SK-N-SH (cell line): ENCODE results near the gene TSHZ3. TPM values are rescaled to one million over a fixed set of nuclear protein-coding genes. Genes with fewer than 3 reads are reported as not detected.

ENCODE experiments used
- CTCF ChIA-PET: fragments of 300-600, 350-600 bp; formaldehyde crosslinking; extraction: SDS; loops from one replicate; lab custom pipeline; 2021; lab: Yijun Ruan, JAX
- POLR2A ChIA-PET: fragments of 350-600 bp; sonication (Branson Sonifier 250); formaldehyde crosslinking; extraction: SDS; loops from one replicate; lab custom pipeline; 2020; ENCODE audit warnings: antibody characterized with exemption, inconsistent platforms; lab: Yijun Ruan, JAX
- DNase-seq: peaks from one replicate; pipeline ENCODE4 v3.0.0; 2012
- H2AFZ ChIP-seq: fragments of 200-600 bp; sonication (generic); 2 replicates; pipeline ENCODE4 v1.8.1; 2016; ENCODE audit warnings: antibody characterized with exemption, mild to moderate bottlenecking, low read depth
- H3F3A ChIP-seq: fragments of 200-600 bp; sonication (generic); replicated peaks from 2 replicates; pipeline ENCODE3; 2016; ENCODE audit warnings: antibody characterized with exemption, mild to moderate bottlenecking; ENCODE audit not compliant: insufficient read depth
- H3K27ac ChIP-seq, 2 experiments: fragments of 200-500 bp in 1 of 2; fragments of 200-600 bp in 1 of 2; sonication (Bioruptor generic) in 1 of 2; sonication (generic), shearing (Covaris generic) in 1 of 2; 2 replicates each; pipeline versions ENCODE4 v1.5.1 to v1.6.1; 2014 to 2016; ENCODE audit warnings: low read depth in 2 of 2, inconsistent platforms in 1 of 2, low read length in 1 of 2, mild to moderate bottlenecking in 1 of 2, mixed read lengths in 1 of 2
- H3K27me3 ChIP-seq: fragments of 200-600 bp; sonication (generic), shearing (Covaris generic); 2 replicates; pipeline ENCODE4 v1.6.1; 2016; ENCODE audit warnings: mixed run types; ENCODE audit not compliant: insufficient read depth
- H3K36me3 ChIP-seq, 2 experiments: fragments of 200-500 bp in 1 of 2; fragments of 200-600 bp in 1 of 2; sonication (Bioruptor generic) in 1 of 2; sonication (generic) in 1 of 2; replicated peaks in 1 of 2; 2 replicates each; pipeline versions ENCODE3 to v1.5.1; 2014 to 2016; ENCODE audit warnings: low read length in 1 of 2, mild to moderate bottlenecking in 1 of 2; ENCODE audit not compliant: insufficient read depth in 2 of 2, control insufficient read depth in 1 of 2
- H3K4me1 ChIP-seq, 2 experiments: fragments of 200-500 bp in 1 of 2; fragments of 200-600 bp in 1 of 2; sonication (Bioruptor generic) in 1 of 2; sonication (generic), shearing (Covaris generic) in 1 of 2; 2 replicates each; pipeline versions ENCODE4 v1.5.1 to v1.6.1; 2014 to 2016; ENCODE audit warnings: low read depth in 1 of 2, low read length in 1 of 2, mixed run types in 1 of 2; ENCODE audit not compliant: insufficient read depth in 2 of 2, control insufficient read depth in 1 of 2
- H3K4me2 ChIP-seq: fragments of 200-600 bp; sonication (generic), shearing (Covaris generic); 2 replicates; pipeline ENCODE4 v1.6.1; 2017; ENCODE audit warnings: mixed run types
- H3K4me3 ChIP-seq, 2 experiments: fragments of 200-500 bp in 1 of 2; fragments of 200-600 bp in 1 of 2; sonication (Bioruptor generic) in 1 of 2; sonication (generic), shearing (Covaris generic) in 1 of 2; 2 replicates each; pipeline versions ENCODE4 v1.5.1 to v1.8.1; 2014 to 2016; ENCODE audit warnings: low read depth in 2 of 2, inconsistent platforms in 1 of 2, low read length in 1 of 2, mild to moderate bottlenecking in 1 of 2, mixed read lengths in 1 of 2, moderate library complexity in 1 of 2
- H3K79me2 ChIP-seq: fragments of 200-600 bp; sonication (generic); 2 replicates; pipeline ENCODE4 v1.8.1; 2017; ENCODE audit warnings: mild to moderate bottlenecking; ENCODE audit not compliant: insufficient read depth
- H3K9ac ChIP-seq: fragments of 200-600 bp; sonication (generic); 2 replicates; pipeline ENCODE4 v1.6.1; 2017; ENCODE audit warnings: mixed run types
- H3K9me2 ChIP-seq: fragments of 200-600 bp; sonication (generic); 2 replicates; pipeline ENCODE4 v1.6.1; 2017; ENCODE audit warnings: mixed run types
- H3K9me3 ChIP-seq: fragments of 200-600 bp; sonication (generic); 2 replicates; pipeline ENCODE4 v1.6.1; 2017; ENCODE audit warnings: mixed run types, mild to moderate bottlenecking, moderate library complexity
- H4K20me1 ChIP-seq: fragments of 200-600 bp; sonication (generic); 2 replicates; pipeline ENCODE4 v1.6.1; 2017; ENCODE audit warnings: mild to moderate bottlenecking, mixed run types; ENCODE audit not compliant: insufficient read depth
- CTCF ChIP-seq: fragments of 200-600 bp; sonication (generic); IDR thresholded peaks from 2 replicates; pipeline ENCODE4 v1.6.1; 2017; ENCODE audit warnings: antibody characterized with exemption, mild to moderate bottlenecking, moderate library complexity
- GATA2 ChIP-seq: sonication (generic); formaldehyde crosslinking; IDR thresholded peaks from 2 replicates; pipeline ENCODE4 v1.5.0; 2020; ENCODE audit warnings: mild to moderate bottlenecking, missing genetic modification reagents
- MEF2A ChIP-seq: IDR thresholded peaks from 2 replicates; pipeline ENCODE4 v1.4.0; 2012; ENCODE audit warnings: low read depth, borderline replicate concordance
- MXI1 ChIP-seq: IDR thresholded peaks from 2 replicates; pipeline ENCODE4 v1.6.1; 2012; ENCODE audit warnings: mild to moderate bottlenecking, low read depth, low read length, improper control_type of control experiment
- REST ChIP-seq: IDR thresholded peaks from 2 replicates; pipeline ENCODE4 v1.6.1; 2012; ENCODE audit warnings: mild to moderate bottlenecking, low read depth, low read length, moderate library complexity
- TAF1 ChIP-seq: IDR thresholded peaks from 2 replicates; pipeline ENCODE4 v1.6.1; 2012; ENCODE audit warnings: low read depth, mild to moderate bottlenecking, low read length, moderate library complexity, borderline replicate concordance
- USF1 ChIP-seq: IDR thresholded peaks from 2 replicates; pipeline ENCODE4 v1.4.0; 2012; ENCODE audit warnings: low read depth, borderline replicate concordance
- ZBTB33 ChIP-seq: IDR thresholded peaks from 2 replicates; pipeline ENCODE4 v1.4.0; 2012; ENCODE audit warnings: low read depth, borderline replicate concordance
- WGBS: methylation state at CpG from one replicate; pipeline ENCODE4 v1.1.6; 2017; ENCODE audit warnings: low lambda C conversion rate; 5-methylcytosine and 5-hydroxymethylcytosine counted together
- polyA plus RNA-seq, 3 experiments: library from polyadenylated mRNA; depleted of rRNA; stranded (reverse); fragments of >200 nt; gene quantifications; 2 replicates each; pipeline ENCODE4 v1.2.3, GENCODE V29; 2012

TSHZ3 gene
- polyA plus RNA-seq, 1 of the 3 experiments (the other 2 are of a cell fraction), result 3.3 TPM

GRCh38 chr19:31386806-31387205 lies 37.6 kb upstream of the TSHZ3 start:
- H3K9ac ChIP-seq, result no peak overlapping the region
- peaks cover 0 to 7% of the 10 kb centered on the region in 2 experiments; a peak in 1 of 4 replicates for H3K4me1 ChIP-seq
- H3K36me3 ChIP-seq, result no peaks in the 10 kb centered on the region
- H3F3A ChIP-seq, result no peaks in the 10 kb centered on the region
- no peak for DNase-seq
- no peak for TF ChIP-seq USF1
- TF ChIP-seq CTCF, result no peak
- TF ChIP-seq MEF2A, result no peak
- no peak for TF ChIP-seq REST
- TF ChIP-seq ZBTB33, result no peak
- TF ChIP-seq GATA2 (CRISPR knock-in tag), result no peak
- no peak for TF ChIP-seq TAF1
- ChIA-PET CTCF (no interaction called here), POLR2A (no interaction called here)
- no peaks in the 10 kb centered on the region for H3K27me3 ChIP-seq
- no peak overlapping the region for H3K4me2 ChIP-seq
- no peaks in the 10 kb centered on the region for H3K79me2 ChIP-seq
- no peak overlapping the region for H3K27ac ChIP-seq
- H3K9me2 ChIP-seq, result no peaks in the 10 kb centered on the region
- no peak overlapping the region for H3K4me3 ChIP-seq
- no peaks in the 10 kb centered on the region for H3K9me3 ChIP-seq
- H4K20me1 ChIP-seq, result no peaks in the 10 kb centered on the region
- WGBS, result 45% methylated on average over 8 of the region's 8 CpGs
- no peak overlapping the region for H2AFZ ChIP-seq

GRCh38 chr19:31385744-31386143 lies 36.5 kb upstream of the TSHZ3 start:
- TF ChIP-seq MXI1, result no peak
- peak; percentile 50; the same call in 1 of the 2 replicates for TF ChIP-seq REST
- TF ChIP-seq, all 33 proteins: peak for 1
- no peak overlapping the region for H2AFZ ChIP-seq
- H3K9me3 ChIP-seq, result no peaks in the 10 kb centered on the region
- H3K4me3 ChIP-seq, result no peak overlapping the region
- no peaks in the 10 kb centered on the region for H4K20me1 ChIP-seq
- H3K4me2 ChIP-seq, result no peak overlapping the region
- DNase-seq, result no peak
- H3K79me2 ChIP-seq, result no peaks in the 10 kb centered on the region
- POLR2A ChIA-PET, result no interaction called here
- H3K4me1 ChIP-seq, result peaks cover 0 to 7% of the 10 kb centered on the region in 2 experiments; a peak in 1 of 4 replicates
- WGBS, result 63% methylated on average over 1 of the region's 1 CpG
- no peak overlapping the region for H3K27ac ChIP-seq
- H3K27me3 ChIP-seq, result no peaks in the 10 kb centered on the region
- H3K9ac ChIP-seq, result no peak overlapping the region
- H3F3A ChIP-seq, result no peaks in the 10 kb centered on the region
- CTCF ChIA-PET, result interaction anchor here (0.6 to 1.0 kb wide), 4 partner anchors 9 to 716 kb away, joined by 3 to 6 read pairs (median 4); no protein-coding TSS in a partner anchor
- H3K9me2 ChIP-seq, result no peaks in the 10 kb centered on the region
- no peaks in the 10 kb centered on the region for H3K36me3 ChIP-seq
